ENCODE measurements around the gene SGK1. TPM values are rescaled to one million over a fixed set of nuclear protein-coding genes. Genes with fewer than 3 reads are reported as not detected.
A peak's percentile ranks its signal among the peaks of the same experiment; 100 is the strongest.

Gene SGK1
- total RNA-seq, 1 experiment from 2014 or later: 23.2 TPM

DNA sequence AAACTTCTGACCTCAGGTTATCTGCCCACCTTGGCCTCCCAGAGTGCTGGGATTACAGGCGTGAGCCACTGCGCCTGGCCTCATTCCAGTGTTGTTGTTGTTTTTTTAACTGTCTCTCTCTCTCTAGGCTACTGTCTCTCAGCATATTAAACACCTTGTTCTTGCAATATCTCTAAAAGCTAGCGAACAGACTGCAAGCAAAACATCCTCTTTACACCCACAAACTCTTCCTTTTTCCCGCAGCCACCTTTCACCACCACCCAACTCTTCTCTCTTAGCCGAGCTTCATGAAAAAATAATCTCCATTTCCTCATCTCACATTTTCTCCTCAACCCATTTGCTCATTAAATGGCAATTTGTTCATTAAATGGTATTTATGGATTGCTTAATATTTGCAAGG is 45.5 kb downstream of the SGK1 start:
- no peaks in the 10 kb centered on the region for H3K27me3 Mint-ChIP-seq (ENCODE audit: low read depth)
- DNase-seq (ENCODE audit: low spot score) (no peak), ATAC-seq (no peak)
- no peak overlapping the region for H3K4me3 Mint-ChIP-seq
- peaks cover 26% of the 10 kb centered on the region for H3K4me1 Mint-ChIP-seq
- H3K27ac Mint-ChIP-seq: no peak overlapping the region
- TF ChIP-seq, protein P1, sequence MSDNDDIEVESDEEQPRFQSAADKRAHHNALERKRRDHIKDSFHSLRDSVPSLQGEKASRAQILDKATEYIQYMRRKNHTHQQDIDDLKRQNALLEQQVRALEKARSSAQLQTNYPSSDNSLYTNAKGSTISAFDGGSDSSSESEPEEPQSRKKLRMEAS (CRISPR knock-in tag; IDR thresholded peaks at IDR 0.05): no peak
- TF ChIP-seq TEAD1 (CRISPR knock-in tag; IDR thresholded peaks at IDR 0.05) (no peak), RORB (CRISPR knock-in tag; IDR thresholded peaks at IDR 0.05) (no peak), NR2C2 (CRISPR knock-in tag; IDR thresholded peaks at IDR 0.05) (no peak), ZNF671 (CRISPR knock-in tag; IDR thresholded peaks at IDR 0.05) (no peak), IRF2 (CRISPR knock-in tag; IDR thresholded peaks at IDR 0.05; ENCODE audit: borderline replicate concordance, low read depth) (no peak), ZNF317 (CRISPR knock-in tag; IDR thresholded peaks at IDR 0.05; ENCODE audit: borderline replicate concordance, low read depth) (no peak)
- TF ChIP-seq, protein P2, sequence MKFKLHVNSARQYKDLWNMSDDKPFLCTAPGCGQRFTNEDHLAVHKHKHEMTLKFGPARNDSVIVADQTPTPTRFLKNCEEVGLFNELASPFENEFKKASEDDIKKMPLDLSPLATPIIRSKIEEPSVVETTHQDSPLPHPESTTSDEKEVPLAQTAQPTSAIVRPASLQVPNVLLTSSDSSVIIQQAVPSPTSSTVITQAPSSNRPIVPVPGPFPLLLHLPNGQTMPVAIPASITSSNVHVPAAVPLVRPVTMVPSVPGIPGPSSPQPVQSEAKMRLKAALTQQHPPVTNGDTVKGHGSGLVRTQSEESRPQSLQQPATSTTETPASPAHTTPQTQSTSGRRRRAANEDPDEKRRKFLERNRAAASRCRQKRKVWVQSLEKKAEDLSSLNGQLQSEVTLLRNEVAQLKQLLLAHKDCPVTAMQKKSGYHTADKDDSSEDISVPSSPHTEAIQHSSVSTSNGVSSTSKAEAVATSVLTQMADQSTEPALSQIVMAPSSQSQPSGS (CRISPR knock-in tag; IDR thresholded peaks at IDR 0.05; ENCODE audit: borderline replicate concordance, low read depth): no peak
- TF ChIP-seq, protein P3, sequence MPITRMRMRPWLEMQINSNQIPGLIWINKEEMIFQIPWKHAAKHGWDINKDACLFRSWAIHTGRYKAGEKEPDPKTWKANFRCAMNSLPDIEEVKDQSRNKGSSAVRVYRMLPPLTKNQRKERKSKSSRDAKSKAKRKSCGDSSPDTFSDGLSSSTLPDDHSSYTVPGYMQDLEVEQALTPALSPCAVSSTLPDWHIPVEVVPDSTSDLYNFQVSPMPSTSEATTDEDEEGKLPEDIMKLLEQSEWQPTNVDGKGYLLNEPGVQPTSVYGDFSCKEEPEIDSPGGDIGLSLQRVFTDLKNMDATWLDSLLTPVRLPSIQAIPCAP (CRISPR knock-in tag; IDR thresholded peaks at IDR 0.05): no peak
- TF ChIP-seq, protein P4, sequence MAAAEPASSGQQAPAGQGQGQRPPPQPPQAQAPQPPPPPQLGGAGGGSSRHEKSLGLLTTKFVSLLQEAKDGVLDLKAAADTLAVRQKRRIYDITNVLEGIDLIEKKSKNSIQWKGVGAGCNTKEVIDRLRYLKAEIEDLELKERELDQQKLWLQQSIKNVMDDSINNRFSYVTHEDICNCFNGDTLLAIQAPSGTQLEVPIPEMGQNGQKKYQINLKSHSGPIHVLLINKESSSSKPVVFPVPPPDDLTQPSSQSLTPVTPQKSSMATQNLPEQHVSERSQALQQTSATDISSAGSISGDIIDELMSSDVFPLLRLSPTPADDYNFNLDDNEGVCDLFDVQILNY (CRISPR knock-in tag; IDR thresholded peaks at IDR 0.05): no peak
- TF ChIP-seq, protein P5, sequence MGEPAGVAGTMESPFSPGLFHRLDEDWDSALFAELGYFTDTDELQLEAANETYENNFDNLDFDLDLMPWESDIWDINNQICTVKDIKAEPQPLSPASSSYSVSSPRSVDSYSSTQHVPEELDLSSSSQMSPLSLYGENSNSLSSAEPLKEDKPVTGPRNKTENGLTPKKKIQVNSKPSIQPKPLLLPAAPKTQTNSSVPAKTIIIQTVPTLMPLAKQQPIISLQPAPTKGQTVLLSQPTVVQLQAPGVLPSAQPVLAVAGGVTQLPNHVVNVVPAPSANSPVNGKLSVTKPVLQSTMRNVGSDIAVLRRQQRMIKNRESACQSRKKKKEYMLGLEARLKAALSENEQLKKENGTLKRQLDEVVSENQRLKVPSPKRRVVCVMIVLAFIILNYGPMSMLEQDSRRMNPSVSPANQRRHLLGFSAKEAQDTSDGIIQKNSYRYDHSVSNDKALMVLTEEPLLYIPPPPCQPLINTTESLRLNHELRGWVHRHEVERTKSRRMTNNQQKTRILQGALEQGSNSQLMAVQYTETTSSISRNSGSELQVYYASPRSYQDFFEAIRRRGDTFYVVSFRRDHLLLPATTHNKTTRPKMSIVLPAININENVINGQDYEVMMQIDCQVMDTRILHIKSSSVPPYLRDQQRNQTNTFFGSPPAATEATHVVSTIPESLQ (CRISPR knock-in tag; IDR thresholded peaks at IDR 0.05): no peak
- TF ChIP-seq, protein P6, sequence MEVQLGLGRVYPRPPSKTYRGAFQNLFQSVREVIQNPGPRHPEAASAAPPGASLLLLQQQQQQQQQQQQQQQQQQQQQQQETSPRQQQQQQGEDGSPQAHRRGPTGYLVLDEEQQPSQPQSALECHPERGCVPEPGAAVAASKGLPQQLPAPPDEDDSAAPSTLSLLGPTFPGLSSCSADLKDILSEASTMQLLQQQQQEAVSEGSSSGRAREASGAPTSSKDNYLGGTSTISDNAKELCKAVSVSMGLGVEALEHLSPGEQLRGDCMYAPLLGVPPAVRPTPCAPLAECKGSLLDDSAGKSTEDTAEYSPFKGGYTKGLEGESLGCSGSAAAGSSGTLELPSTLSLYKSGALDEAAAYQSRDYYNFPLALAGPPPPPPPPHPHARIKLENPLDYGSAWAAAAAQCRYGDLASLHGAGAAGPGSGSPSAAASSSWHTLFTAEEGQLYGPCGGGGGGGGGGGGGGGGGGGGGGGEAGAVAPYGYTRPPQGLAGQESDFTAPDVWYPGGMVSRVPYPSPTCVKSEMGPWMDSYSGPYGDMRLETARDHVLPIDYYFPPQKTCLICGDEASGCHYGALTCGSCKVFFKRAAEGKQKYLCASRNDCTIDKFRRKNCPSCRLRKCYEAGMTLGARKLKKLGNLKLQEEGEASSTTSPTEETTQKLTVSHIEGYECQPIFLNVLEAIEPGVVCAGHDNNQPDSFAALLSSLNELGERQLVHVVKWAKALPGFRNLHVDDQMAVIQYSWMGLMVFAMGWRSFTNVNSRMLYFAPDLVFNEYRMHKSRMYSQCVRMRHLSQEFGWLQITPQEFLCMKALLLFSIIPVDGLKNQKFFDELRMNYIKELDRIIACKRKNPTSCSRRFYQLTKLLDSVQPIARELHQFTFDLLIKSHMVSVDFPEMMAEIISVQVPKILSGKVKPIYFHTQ (CRISPR knock-in tag; IDR thresholded peaks at IDR 0.05): no peak
- TF ChIP-seq, protein P7, sequence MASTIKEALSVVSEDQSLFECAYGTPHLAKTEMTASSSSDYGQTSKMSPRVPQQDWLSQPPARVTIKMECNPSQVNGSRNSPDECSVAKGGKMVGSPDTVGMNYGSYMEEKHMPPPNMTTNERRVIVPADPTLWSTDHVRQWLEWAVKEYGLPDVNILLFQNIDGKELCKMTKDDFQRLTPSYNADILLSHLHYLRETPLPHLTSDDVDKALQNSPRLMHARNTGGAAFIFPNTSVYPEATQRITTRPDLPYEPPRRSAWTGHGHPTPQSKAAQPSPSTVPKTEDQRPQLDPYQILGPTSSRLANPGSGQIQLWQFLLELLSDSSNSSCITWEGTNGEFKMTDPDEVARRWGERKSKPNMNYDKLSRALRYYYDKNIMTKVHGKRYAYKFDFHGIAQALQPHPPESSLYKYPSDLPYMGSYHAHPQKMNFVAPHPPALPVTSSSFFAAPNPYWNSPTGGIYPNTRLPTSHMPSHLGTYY (CRISPR knock-in tag; IDR thresholded peaks at IDR 0.05): no peak
- ChIA-PET POLR2A (interaction anchor here (0.7 kb wide), 1 partner anchor 162 kb away, joined by 3 read pairs; no protein-coding TSS in a partner anchor), CTCF (interaction anchor here (0.6 kb wide), 1 partner anchor 342 kb away, joined by 3 read pairs; no protein-coding TSS in a partner anchor)
- no peaks in the 10 kb centered on the region for H3K36me3 Mint-ChIP-seq
- H3K9me3 Mint-ChIP-seq: no peaks in the 10 kb centered on the region

DNA sequence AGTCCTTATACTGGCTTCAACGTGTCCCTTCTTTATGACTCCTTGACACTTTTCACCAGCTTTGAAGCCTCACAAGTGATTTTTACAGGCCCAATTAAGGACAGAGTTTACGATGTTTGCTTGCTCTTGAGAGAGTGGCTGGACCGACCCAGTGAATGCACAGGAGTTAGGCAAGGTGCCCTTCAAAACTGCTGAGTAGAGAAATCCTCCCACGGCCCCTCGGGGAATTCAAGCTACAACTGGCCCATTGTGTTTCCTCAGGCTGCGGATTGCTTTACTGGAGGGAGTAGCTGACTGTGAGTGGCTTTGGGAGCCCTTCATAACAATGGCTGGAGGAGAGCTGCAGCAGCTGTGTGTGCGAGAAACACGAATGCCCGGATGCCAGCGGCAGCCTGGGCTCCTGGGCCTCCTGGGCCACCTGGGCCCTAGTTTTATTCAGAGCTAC is 50.0 kb downstream of the SGK1 start:
- Mint-ChIP-seq H3K36me3 (no peaks in the 10 kb centered on the region), H3K4me3 (no peak overlapping the region), H3K4me1 (peaks cover 20% of the 10 kb centered on the region), H3K9me3 (no peaks in the 10 kb centered on the region), H3K27ac (peak overlapping the region; percentile 96), H3K27me3 (ENCODE audit: low read depth) (no peaks in the 10 kb centered on the region)
- ChIA-PET POLR2A (no interaction called here), CTCF (interaction anchor here (0.8 to 1.2 kb wide), 4 partner anchors 84 to 555 kb away, joined by 3 to 4 read pairs (median 4); no protein-coding TSS in a partner anchor)
- TF ChIP-seq GABPB1 (CRISPR knock-in tag; IDR thresholded peaks at IDR 0.05): no peak
- no peak for TF ChIP-seq RELA (CRISPR knock-in tag; IDR thresholded peaks at IDR 0.05; ENCODE audit: borderline replicate concordance)
- TF ChIP-seq ZNF416 (CRISPR knock-in tag; IDR thresholded peaks at IDR 0.05): no peak
- no peak for TF ChIP-seq IRF2 (CRISPR knock-in tag; IDR thresholded peaks at IDR 0.05; ENCODE audit: borderline replicate concordance, low read depth)
- no peak for TF ChIP-seq FOXK1 (CRISPR knock-in tag; IDR thresholded peaks at IDR 0.05)
- TF ChIP-seq, protein P2 (CRISPR knock-in tag; IDR thresholded peaks at IDR 0.05; ENCODE audit: borderline replicate concordance, low read depth): no peak
- no peak for TF ChIP-seq ZNF121 (CRISPR knock-in tag; IDR thresholded peaks at IDR 0.05)
- DNase-seq (ENCODE audit: low spot score): peak; percentile 49
- ATAC-seq: peak; percentile 97
